K562 (cell line): ENCODE measurements around the gene HSBP1L1. TPM values are rescaled to one million over a fixed set of nuclear protein-coding genes. Genes with fewer than 3 reads are reported as not detected.

Experiments
- ADNP ChIP-seq: fragments of 200-800 bp; sonication (Bioruptor generic); IDR thresholded peaks from 2 replicates; pipeline ENCODE4 v1.6.1; 2016; ENCODE audit warnings: missing genetic modification characterization, missing compliant biosample characterization
- ATF7 ChIP-seq: fragments of 450-650 bp; IDR thresholded peaks from 2 replicates; pipeline ENCODE4 v1.7.1; 2014; ENCODE audit warnings: mild to moderate bottlenecking, moderate library complexity
- BHLHE40 ChIP-seq: IDR thresholded peaks from 2 replicates; pipeline ENCODE4 v1.6.1; 2011; ENCODE audit warnings: low read length, improper control_type of control experiment
- CBX8 ChIP-seq: fragments of 200-600 bp; sonication (generic); IDR thresholded peaks from 2 replicates; pipeline ENCODE4 v1.6.1; 2012; ENCODE audit warnings: borderline replicate concordance, mixed run types, low read depth, mild to moderate bottlenecking, moderate library complexity, mixed read lengths, low read length, control low read depth, inconsistent platforms; ENCODE audit not compliant: poor library complexity, severe bottlenecking; ENCODE audit errors: extremely low read depth
- CLOCK ChIP-seq: fragments of 250-450 bp; sonication (Bioruptor Pico); IDR thresholded peaks from 2 replicates; pipeline ENCODE4 v1.4.0; 2020; ENCODE audit warnings: mild to moderate bottlenecking, moderate library complexity, borderline replicate concordance
- CREBBP ChIP-seq: IDR thresholded peaks from one replicate; pipeline ENCODE4 v1.6.1; 2012; ENCODE audit warnings: low read depth, mild to moderate bottlenecking, control low read depth, inconsistent platforms, low read length
- DPF2 ChIP-seq: fragments of 450-650 bp; IDR thresholded peaks from 2 replicates; pipeline ENCODE4 v1.6.1; 2016
- E2F3 ChIP-seq: fragments of 250-450 bp; sonication (Bioruptor Pico); IDR thresholded peaks from 2 replicates; pipeline ENCODE4 v1.4.0; 2020; ENCODE audit warnings: mild to moderate bottlenecking
- ELF4 ChIP-seq: fragments of 450-650 bp; formaldehyde crosslinking; IDR thresholded peaks from 2 replicates; pipeline ENCODE4 v1.4.0; 2022; ENCODE audit warnings: missing genetic modification characterization
- EP300 ChIP-seq: IDR thresholded peaks from 2 replicates; pipeline ENCODE4 v1.6.1; 2012; ENCODE audit warnings: low read length, improper control_type of control experiment
- EP400 ChIP-seq: fragments of 450-650 bp; IDR thresholded peaks from 2 replicates; pipeline ENCODE4 v1.6.1; 2017; ENCODE audit warnings: antibody characterized with exemption, mild to moderate bottlenecking, moderate library complexity
- EZH2 ChIP-seq: IDR thresholded peaks from 2 replicates; pipeline ENCODE4 v1.6.1; 2012; ENCODE audit warnings: low read depth, mild to moderate bottlenecking, inconsistent platforms, low read length, borderline replicate concordance
- FOS ChIP-seq: IDR thresholded peaks from 3 replicates; pipeline ENCODE4 v1.6.1; 2011; ENCODE audit not compliant: insufficient read length; ENCODE audit errors: extremely low read depth
- FOXA3 ChIP-seq, 2 experiments: fragments of 450-650 bp in 1 of 2; sonication (generic) in 1 of 2; formaldehyde crosslinking; IDR thresholded peaks in 1 of 2; conservative IDR thresholded peaks in 1 of 2; 2 replicates each; pipeline versions ENCODE4 v1.4.0 to v1.8.0; 2020 to 2022; ENCODE audit warnings: mild to moderate bottlenecking in 2 of 2, missing genetic modification reagents in 1 of 2
- GATA2 ChIP-seq: sonication (generic); formaldehyde crosslinking; IDR thresholded peaks from 2 replicates; pipeline ENCODE4 v1.4.0; 2020; ENCODE audit warnings: mild to moderate bottlenecking, missing genetic modification reagents
- PHF8 ChIP-seq: fragments of 200-600 bp; sonication (generic); IDR thresholded peaks from 2 replicates; pipeline ENCODE4 v1.6.1; 2012; ENCODE audit warnings: mixed run types, mild to moderate bottlenecking, inconsistent platforms, low read length, moderate library complexity, borderline replicate concordance
- PTTG1 ChIP-seq: fragments of 450-650 bp; IDR thresholded peaks from 2 replicates; pipeline ENCODE4 v1.6.1; 2016; ENCODE audit warnings: low read depth, mild to moderate bottlenecking, missing genetic modification characterization, missing compliant biosample characterization
- RBBP5 ChIP-seq: fragments of 200-600 bp; sonication (generic); IDR thresholded peaks from 2 replicates; pipeline ENCODE4 v1.6.1; 2012; ENCODE audit warnings: borderline replicate concordance, mild to moderate bottlenecking, low read length, control low read depth, inconsistent platforms; ENCODE audit not compliant: insufficient read depth, poor library complexity, severe bottlenecking
- RBFOX2 ChIP-seq: fragments of 200-400 bp; formaldehyde crosslinking; IDR thresholded peaks from 2 replicates; pipeline ENCODE4 v1.6.1; 2017; ENCODE audit warnings: low read depth, mild to moderate bottlenecking, low read length, moderate library complexity
- SAP30 ChIP-seq: fragments of 200-600 bp; sonication (generic); IDR thresholded peaks from 2 replicates; pipeline ENCODE4 v1.6.1; 2012; ENCODE audit warnings: borderline replicate concordance, low read depth, mild to moderate bottlenecking, moderate library complexity, low read length, control low read depth, inconsistent platforms; ENCODE audit not compliant: insufficient read depth, poor library complexity, severe bottlenecking
- TFAM ChIP-seq: fragments of 250-450 bp; sonication (Bioruptor Pico); conservative IDR thresholded peaks from 2 replicates; pipeline ENCODE4 v1.5.0; 2021; ENCODE audit warnings: mild to moderate bottlenecking, moderate library complexity
- ZNF140 ChIP-seq: fragments of 250-450 bp; sonication (Bioruptor Pico); IDR thresholded peaks from 2 replicates; pipeline ENCODE4 v1.8.0; 2021; ENCODE audit warnings: moderate library complexity, mild to moderate bottlenecking, inconsistent platforms
- ZNF316 ChIP-seq: fragments of 450-650 bp; IDR thresholded peaks from 2 replicates; pipeline ENCODE4 v1.6.1; 2016
- ZNF512 ChIP-seq: IDR thresholded peaks from 2 replicates; pipeline ENCODE4 v1.6.1; 2016; ENCODE audit warnings: missing genetic modification characterization, missing compliant biosample characterization
- ZNF785 ChIP-seq: fragments of 250-450 bp; sonication (Bioruptor Pico); IDR thresholded peaks from 2 replicates; pipeline ENCODE4 v1.4.0; 2020; ENCODE audit warnings: mild to moderate bottlenecking
- ZNF830 ChIP-seq: fragments of 250-450 bp; sonication (Bioruptor Pico); IDR thresholded peaks from 2 replicates; pipeline ENCODE4 v1.5.0; 2021; ENCODE audit warnings: mild to moderate bottlenecking
- polyA plus RNA-seq, 8 experiments: library from polyadenylated mRNA; depleted of rRNA in 4 of 8; stranded (reverse) in 5 of 8; unstranded in 3 of 8; fragments of >200 nt; fragmentation: Nextera tagmentation in 2 of 8; fragmentation: Illumina TruSeq in 1 of 8; extraction: Ambion mirVana in 2 of 8; extraction: Trizol in 1 of 8; gene quantifications; 2 replicates each; pipeline versions ENCODE4 v1.2.1 to v1.2.3, GENCODE V29; 2011 to 2014; ENCODE audit warnings: inconsistent platforms in 1 of 8, missing spikeins in 1 of 8
- total RNA-seq, 7 experiments: library from RNA; depleted of rRNA in 6 of 7; stranded (reverse); fragments of >200 nt in 6 of 7; fragmentation: Illumina TruSeq in 2 of 7; extraction: Trizol in 2 of 7; gene quantifications; 2 replicates each; pipeline versions ENCODE4 v1.2.1 to v1.2.3, GENCODE V29; 2011 to 2021; ENCODE audit warnings: low replicate concordance in 1 of 7

HSBP1L1 gene
- total and polyA plus RNA-seq, 9 of the 15 experiments (the other 6 are each of a cell fraction or from before 2014, with no cell fraction given), result 0.24 to 0.36 TPM; not detected in 7

DNA sequence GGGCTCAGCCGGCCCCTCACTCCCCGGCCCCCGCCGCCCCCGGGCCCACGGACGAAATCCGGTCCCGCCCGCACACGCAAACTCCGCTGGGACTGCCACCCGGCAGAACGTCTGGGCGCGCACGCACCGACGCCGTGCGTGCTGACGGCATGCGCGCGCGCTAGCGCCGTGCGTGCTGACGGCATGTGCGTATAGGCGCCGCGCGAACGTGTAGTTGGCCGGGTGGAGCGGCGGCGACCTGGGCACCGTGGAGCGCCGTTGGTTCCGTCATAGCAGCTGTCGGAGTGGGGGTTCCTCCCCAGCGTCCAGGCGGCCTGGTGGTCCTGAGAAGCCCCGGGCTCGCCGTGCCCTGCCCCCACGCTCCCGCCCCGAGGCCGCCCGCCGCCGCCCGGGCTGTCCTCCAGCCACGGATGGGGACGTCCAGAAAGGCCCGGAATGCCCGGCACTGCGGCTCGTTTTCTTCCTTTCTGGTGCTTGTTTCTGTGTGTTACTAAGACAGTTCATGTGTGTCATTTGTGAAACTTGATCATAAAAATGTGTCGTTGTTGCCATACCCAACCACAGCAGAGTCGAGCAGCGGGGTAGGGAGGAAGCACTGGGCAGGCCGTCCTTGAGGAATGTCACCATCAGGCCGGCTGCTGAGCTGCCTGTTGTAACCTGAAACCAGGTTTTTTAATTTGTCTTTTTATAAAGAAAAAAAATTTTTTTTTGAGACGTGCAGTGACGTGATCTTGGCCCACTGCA, 24.2 kb downstream of the HSBP1L1 start, which contains the start of gene TXNL4A (continued):
- TF ChIP-seq GATA2 (no peak), DPF2 (no peak), CREBBP (no peak), CLOCK (no peak), FOS (no peak), BHLHE40 (0 out of 2 replicates have a peak, but pooled peaks have one; percentile 40), RBFOX2 (peak; percentile 89), CBX8 (no peak), ATF7 (peak; percentile 76; the same call in 1 of the 2 replicates), PHF8 (peak; percentile 67; the same call in 1 of the 2 replicates), ZNF785 (CRISPR knock-in tag) (no peak), SAP30 (no peak), ZNF140 (CRISPR knock-in tag) (no peak), E2F3 (CRISPR knock-in tag) (no peak), ZNF830 (no peak), EP400 (peak; percentile 71), ZNF512 (tag) (no peak), RBBP5 (peak; percentile 59), ADNP (tag) (no peak), ELF4 (no peak), FOXA3 (CRISPR knock-in tag; conservative IDR thresholded peaks at IDR 0.05 in 1 of 2, IDR thresholded peaks at IDR 0.05 in 1 of 2) (no peak), EP300 (no peak), ZNF316 (no peak), EZH2 (no peak), TFAM (CRISPR knock-in tag) (no peak), PTTG1 (tag) (no peak)
